ENCODE measurements around the gene BCAS2. TPM values are rescaled to one million over a fixed set of nuclear protein-coding genes. Genes with fewer than 3 reads are reported as not detected.

The BCAS2 gene
- total RNA-seq, 1 donor from 2014 or later, result 54.3 TPM

DNA sequence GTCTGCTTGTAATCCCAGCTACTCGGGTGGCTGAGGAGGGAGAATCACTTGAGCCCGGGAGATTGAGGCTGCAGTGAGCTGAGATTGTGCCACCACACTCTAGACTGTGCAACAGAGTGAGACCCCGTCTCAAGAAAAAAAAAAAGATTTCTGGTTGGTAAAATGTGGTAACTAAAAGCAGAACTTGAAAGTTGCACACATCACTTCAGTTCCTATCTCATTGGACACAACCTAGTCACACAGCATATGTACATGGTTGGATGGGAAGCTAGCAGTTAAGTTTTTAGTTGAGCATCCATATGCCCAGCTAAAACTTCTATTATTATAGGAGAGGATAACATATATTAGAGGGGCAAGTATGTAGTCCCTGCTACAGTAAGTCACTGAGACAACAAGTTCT lies 22.1 kb downstream of the BCAS2 start:
- intact Hi-C loops (cut with micrococcal nuclease), result loop anchor here (2.0 kb wide), 1 partner anchor 49 kb away; the partner anchor contains the start of gene TRIM33

DNA sequence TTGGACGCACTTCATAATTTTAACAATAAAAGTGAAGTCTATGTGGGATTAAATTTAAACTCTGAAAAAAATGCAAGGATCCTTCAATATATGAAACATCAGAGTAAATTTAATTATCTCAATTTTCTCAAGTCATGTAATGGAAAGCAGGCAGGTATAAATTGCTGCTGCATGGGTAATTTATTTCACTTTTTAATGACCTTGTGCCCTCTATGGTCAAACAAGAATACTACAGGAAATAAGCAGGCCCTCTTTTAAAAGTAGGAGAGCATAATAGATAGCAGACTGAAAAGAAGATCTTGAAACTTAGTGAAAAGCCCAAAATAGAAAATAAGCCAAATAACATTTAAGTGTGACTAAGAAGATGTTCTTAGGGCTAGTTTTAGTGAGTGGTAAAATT lies 22.9 kb downstream of the BCAS2 start:
- intact Hi-C loops (cut with micrococcal nuclease), result loop anchor here (1.0 to 2.0 kb wide), 3 partner anchors 48 to 580 kb away; partner anchors contain the start of gene TRIM33

DNA sequence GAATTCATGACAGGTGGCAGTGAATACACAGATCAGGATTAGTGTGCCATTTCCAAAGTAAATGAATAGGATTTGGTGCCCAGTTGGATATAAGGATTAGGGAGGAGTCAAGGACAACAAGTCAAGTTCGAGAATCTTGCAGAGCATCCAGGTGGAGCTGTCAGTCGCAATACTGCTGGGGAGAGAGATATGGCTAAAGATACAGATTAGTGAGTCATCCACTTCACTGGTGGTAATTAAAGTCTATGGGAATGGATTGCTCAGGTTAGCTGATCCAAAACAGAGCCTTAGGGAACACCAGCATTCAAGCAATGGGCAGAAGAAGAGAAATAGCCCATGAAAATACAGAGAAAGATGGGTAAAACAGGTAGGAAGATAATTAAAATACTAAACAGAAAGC lies 26.8 kb downstream of the BCAS2 start:
- intact Hi-C loops (cut with micrococcal nuclease), result no loop called here

DNA sequence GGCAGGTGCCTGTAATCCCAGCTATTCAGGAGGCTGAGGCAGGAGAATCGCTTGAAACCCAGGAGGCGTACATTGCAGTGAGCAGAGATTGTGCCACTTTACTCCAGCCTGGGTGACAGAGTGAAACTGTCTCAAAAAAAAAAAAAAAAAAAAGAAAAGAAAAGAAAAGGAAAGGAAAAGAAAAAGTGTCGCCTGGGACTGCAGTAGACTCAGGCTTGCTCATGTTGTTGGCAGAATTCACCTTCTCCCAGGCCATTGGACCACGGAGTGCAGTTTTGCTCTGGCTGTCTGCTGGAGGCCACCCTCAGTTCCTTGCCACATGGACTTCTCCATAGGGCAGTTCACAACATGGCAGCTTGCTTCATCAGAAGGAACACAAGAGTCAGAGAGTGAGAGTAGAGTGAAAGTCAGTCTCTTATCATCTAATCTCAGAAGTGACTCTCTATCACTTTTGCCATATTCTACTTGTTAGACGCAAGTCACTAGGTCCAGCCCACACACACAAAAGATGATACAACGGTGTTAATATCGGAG lies 29.2 kb downstream of the BCAS2 start:
- intact Hi-C loops (cut with micrococcal nuclease), result no loop called here

DNA sequence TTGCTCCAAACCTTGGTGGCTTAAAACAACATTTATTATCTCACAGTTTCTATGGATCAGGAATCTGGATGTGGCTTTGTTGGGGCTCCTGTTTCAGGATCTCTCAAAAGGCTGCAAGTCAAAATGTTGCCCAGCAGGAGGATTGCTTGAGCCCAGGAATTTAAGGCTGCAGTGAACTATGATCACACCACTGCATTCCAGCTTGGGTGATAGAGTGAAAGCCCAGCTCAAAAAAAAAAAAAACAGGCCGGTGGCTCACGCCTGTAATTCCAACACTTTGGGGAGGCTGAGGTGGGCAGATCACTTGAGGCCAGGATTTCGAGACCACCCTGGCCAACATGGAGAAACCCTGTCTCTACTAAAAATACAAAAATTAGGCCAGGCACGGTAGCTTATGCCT lies 30.0 kb downstream of the BCAS2 start:
- intact Hi-C loops (cut with micrococcal nuclease), result no loop called here

DNA sequence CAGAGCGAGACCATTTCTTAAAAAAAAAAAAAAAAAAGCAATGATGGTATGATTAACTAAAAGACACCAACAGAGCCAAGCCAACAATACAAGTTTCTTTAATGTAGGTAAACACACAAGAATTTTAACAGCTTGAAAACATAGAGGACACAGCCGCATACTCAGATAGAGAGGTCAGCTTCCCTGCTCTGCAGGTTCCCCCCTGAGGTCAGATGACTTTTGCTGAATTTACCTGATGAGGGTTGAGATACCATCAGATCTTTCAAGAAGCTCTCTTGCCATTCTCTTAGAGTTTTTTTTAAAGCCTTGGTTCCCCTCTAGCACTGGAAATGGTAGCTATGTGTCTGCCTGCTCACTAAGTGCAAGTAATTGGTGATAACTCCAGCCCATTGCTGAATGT lies 31.1 kb downstream of the BCAS2 start:
- intact Hi-C loops (cut with micrococcal nuclease), result no loop called here

DNA sequence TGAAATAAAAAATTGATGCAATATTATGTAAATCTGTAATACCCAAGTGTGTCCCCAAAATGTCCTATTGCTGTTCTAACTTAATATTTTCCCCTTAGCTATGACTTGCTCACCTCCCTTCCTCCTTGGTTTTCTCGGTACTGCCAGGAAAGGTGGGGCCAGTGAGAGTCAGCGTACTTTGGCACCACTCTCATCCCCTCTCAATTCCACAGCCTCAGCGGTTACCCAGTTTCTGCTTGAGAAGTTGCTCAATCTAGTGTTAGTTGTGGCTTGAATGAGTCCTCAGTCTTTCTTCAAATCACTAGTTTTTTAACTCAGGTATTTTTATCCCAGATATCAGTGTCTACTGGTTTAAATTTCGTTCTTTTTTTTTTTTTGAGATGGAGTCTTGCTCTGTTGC lies 32.3 kb downstream of the BCAS2 start:
- intact Hi-C loops (cut with micrococcal nuclease), result no loop called here

DNA sequence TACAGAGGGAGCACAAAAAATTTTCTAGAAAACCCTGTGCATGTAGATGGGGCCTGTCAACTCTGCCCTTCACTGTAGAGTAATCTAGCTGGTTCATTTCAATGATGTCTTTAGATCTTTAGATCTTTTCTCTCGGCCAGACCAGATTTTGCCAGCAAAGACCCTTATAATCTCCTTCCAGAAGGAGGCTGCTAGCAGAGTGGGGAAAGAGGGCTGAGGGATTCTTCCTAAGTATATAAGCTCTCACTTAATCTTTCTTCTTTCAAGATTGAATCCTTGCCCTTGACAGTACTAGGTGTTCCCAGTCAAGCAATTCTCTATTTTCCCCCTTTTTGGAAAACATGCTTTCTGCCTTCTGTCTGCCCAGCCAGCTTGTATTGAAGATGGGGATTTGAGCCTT lies 34.3 kb downstream of the BCAS2 start:
- intact Hi-C loops (cut with micrococcal nuclease), result no loop called here

DNA sequence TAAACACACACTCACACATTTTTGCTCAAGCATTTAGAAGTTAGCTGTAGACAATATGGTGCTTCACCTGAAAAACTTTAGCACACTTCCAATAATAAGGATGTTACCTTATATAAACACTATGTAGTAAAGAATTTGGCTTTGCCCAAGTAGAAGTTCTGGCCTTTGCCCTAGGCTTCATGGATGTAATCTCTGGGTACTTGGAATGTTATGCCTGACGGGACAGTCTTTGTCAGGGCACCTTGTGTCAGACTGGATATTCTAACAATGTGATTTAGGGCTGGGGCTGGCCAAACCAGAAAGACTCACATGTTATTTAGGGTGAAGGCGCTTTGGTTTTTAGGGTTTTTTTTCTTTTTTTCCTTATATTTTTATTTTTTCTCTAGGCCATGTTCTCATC lies 35.6 kb downstream of the BCAS2 start:
- intact Hi-C loops (cut with micrococcal nuclease), result no loop called here

DNA sequence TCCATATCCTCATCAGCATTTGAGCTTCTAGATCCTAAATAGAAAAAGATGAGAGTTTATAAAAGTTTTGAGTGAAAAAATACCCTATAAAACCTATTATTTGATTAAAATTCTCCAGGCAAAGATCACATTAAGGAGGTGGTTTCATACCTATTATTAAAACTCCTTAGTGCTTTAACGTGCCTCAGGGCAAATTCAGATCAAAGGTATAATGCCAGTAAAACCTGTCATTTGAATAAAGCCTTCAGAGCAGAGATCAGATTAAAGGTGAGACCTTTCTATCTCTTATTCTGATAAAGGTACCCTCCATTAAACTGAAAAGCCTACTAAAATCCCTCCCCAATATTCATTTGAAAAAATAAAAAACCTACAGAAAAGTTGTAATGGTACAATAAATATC lies 36.1 kb downstream of the BCAS2 start:
- intact Hi-C loops (cut with micrococcal nuclease), result no loop called here

DNA sequence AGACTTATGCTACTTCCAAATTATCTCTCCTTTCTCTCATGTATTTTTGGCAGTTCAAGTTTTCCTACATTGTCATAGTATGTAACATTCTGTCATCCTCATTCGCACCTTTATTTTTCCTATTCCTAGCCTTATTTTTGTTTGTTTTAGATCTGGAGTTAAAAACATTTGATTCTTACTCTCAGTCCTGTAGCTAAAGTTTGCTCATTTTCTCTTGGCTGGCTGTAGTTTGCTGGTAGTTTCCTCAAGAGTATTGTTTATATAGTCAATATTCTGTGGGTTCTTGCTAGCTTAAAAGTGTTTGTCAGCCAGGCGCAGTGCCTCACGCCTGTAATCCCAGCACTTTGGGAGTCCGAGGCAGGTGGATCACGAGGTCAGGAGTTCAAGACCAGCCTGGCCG lies 40.6 kb downstream of the BCAS2 start:
- intact Hi-C loops (cut with micrococcal nuclease), result no loop called here

DNA sequence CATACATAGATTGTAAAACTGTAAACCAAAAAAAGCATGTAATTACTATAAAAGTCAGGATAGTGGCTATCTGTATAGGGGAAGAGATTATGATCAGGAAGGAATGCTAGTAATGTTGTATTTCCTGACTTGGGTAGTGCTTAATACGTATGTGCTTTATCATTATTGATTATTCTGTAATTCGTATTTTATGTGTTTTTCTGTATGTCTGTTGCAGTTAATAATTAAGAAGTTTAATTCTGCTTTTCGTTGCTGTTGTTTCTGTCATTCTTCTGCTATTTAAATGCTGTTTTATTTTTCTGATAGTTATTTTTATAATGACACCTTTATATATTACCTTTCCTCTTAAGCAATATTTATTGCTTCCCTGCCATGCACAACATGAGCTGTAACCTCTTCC lies 41.1 kb downstream of the BCAS2 start:
- intact Hi-C loops (cut with micrococcal nuclease), result no loop called here

DNA sequence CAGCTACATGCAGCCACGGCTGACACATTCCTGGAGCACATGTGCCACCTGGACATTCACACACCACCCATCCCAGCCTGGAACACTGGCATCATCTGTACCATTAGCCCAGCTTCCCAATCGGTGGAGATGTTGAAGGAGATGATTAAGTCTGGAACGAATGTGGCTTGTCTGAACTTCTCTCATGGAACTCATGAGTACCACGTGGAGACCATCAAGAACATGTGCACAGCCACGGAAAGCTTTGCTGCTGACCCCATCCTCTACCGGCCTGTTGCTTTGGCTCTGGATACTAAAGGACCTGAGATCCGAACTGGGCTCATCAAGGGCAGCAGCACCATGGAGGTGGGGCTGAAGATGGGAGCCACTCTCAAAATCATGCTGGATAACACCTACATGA lies 45.4 kb downstream of the BCAS2 start:
- intact Hi-C loops (cut with micrococcal nuclease), result no loop called here

DNA sequence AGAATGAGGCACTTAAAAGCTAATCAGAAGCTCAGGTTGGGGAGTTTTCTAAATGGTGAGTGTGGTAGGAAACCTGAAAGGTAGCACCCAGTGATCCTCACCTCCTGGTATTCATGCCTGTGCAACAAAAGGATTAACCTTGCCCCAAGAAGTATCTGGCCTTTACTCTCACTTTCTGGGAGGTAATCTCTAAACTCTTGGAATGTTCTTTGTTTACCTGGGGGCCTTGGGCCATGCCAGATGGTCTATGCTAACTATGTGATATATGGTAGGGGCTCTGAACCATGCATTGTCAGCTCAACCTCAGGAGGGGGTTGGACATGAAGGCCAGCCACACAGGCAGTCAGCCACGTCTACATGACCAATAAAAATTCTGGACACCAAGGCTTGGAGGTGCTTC lies 46.0 kb downstream of the BCAS2 start:
- intact Hi-C loops (cut with micrococcal nuclease), result no loop called here

DNA sequence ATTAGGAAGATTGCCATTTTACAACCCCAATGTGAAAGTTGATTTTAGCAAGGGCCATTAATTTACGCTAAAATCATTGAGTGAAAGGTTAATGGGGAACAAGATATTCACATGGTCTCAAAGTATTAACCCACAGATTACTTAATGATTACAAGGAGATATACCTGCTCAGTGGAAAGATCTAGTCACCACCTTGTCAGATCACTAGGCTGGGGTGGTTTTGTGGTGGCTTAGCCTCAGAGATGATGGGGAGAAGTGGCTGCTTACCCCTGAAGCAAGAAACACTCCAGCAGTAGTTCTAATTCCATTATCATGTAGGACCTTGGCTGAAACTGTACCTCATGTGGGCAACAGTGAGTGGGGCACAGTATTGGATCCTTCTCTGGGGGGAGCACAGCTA lies 50.3 kb downstream of the BCAS2 start:
- intact Hi-C loops (cut with micrococcal nuclease), result no loop called here

DNA sequence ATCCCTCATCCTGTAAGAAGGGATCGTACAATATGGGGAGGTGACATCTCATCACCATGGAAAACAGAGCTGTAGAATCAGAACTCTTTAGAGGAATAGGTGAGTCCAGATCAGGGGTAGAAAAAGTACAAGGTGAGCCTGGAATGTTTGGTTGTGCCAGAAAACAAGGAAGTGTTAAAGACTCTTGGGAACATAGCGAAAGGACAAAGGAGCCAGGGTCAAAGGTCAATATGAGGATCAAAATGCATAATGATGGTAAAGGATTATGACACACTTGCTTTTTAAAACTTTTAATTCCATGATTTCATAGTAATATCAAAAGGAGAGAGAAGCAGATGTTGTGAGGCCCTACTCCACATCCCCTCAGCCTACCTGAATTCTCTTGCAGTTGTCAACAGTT lies 51.2 kb downstream of the BCAS2 start:
- intact Hi-C loops (cut with micrococcal nuclease), result no loop called here

DNA sequence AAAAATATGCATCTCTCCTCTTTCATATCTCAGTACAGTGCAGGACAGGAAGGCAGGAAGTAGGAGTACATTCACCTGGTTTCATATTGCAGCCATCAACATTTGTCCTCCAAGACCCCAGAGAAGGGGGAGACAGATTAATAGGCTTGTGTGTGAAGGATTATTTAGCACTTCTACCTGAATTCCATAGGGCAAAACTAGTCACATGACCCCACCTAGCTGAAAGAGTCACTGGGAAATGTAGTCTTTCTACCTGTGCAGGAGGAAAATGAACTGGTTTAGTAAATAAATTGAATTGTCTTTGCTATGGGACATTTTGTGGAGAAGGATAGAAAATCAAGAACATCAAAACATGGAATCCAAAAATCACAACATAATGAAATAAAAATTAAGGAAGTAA lies 56.5 kb downstream of the BCAS2 start:
- intact Hi-C loops (cut with micrococcal nuclease), result no loop called here

DNA sequence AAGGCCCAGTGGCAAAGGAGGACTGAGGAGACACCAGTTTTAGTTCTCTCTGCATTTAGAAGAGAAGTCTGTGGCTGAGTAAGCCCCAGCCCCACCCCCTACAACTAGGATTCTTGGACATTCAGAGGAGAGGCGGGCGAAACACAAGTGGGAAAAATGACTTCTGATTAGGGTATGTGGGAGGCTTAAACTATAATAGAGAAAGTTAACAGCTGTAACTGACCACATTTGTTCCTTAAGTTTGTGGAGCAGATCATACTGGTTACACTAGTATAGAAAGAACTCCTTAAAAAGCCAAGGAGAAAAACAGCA lies 59.2 kb downstream of the BCAS2 start:
- intact Hi-C loops (cut with micrococcal nuclease), result no loop called here

DNA sequence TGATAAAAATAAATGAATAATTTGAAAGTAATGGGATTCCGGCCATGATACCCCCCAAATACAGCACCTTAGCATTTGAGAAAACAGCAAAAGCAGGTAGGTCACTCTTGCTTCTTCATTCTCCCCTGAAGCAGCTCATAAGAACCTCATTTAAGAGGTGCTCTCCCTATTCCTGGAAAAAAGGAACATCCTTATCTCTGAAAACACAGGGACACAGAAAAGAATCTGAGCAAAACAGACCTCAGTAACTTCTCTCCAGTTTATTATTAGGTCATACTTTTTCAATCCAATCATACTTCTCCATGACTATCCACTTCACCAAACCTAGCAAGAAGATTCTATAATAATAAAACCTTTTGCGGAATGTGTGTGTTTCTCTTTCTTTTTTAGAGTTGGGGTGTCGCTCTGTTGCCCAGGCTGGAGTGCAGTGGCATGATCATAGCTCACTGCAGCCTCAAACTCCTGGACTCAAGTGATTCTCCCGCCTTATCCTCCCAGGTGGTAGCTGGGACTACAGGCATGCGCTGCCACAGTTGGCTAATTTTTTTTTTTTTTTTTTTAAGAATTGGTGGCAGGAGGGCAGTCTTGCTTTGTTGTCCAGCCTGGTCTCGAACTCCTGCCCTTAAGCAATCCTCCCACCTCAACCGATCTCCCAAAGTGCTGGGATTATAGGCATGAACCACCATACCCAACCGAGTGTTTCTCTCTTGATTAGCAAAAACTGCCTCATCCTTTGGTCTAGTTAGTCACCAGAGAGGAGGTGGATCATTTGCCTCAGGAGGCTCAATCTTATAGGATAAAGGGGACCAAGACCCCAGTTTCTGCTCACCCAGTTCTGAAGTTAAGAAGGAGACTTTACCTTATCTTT lies 59.8 kb downstream of the BCAS2 start:
- intact Hi-C loops (cut with micrococcal nuclease), result no loop called here

Measured in T-helper 1 cell treated with Interleukin-12 subunit alpha and Interleukin-12 subunit beta and Interleukin-4 antibody, amounts not matched to agents 30 ng/mL and 1 ng/mL, for 36 hours (primary cell).